GM19035 (cell line): ENCODE measurements around the gene MTERF4.

Experiments used
- ATAC-seq: cut with Tn5 transposase; IDR thresholded peaks from one replicate; pipeline ENCODE4 v1.9.1; 2021; ENCODE audit not compliant: unreplicated experiment

The MTERF4 gene, protein sequence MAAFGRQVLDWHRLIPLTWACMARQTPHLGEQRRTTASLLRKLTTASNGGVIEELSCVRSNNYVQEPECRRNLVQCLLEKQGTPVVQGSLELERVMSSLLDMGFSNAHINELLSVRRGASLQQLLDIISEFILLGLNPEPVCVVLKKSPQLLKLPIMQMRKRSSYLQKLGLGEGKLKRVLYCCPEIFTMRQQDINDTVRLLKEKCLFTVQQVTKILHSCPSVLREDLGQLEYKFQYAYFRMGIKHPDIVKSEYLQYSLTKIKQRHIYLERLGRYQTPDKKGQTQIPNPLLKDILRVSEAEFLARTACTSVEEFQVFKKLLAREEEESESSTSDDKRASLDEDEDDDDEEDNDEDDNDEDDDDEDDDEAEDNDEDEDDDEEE

DNA sequence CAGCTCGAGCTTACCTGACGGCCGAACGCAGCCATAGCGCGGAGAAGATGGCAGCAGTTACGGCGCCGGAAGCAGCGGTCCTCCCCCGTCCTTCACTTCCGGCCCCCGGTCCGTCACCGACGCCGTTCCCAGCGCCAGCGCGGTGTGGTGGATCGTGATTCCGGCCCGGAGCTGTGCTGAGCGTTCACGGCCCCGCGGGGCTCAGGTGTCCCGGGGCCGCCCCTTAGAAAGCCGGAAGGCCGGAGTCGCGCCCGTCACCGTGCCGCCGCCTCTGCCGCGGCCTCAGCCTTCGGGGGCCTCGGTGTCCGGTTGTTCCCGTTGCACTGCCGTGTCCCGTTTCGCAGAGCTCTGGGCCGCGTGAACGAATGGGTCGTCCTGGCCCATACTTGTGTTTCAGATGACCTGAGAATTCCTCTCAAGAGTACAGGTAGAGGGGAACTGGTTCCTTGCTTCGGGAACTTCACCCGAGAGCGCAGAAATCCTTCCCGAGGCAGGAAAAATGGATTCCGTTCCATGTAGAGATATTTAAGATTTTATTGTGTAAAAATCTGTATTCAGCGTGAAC, at the start of gene MTERF4:
Gene MTERF4 (minus strand): TSS at position 49 of the 565 bp plus-strand sequence. CDS start 14 bp downstream, at position 35.
- ATAC-seq, result peak; percentile 88

DNA sequence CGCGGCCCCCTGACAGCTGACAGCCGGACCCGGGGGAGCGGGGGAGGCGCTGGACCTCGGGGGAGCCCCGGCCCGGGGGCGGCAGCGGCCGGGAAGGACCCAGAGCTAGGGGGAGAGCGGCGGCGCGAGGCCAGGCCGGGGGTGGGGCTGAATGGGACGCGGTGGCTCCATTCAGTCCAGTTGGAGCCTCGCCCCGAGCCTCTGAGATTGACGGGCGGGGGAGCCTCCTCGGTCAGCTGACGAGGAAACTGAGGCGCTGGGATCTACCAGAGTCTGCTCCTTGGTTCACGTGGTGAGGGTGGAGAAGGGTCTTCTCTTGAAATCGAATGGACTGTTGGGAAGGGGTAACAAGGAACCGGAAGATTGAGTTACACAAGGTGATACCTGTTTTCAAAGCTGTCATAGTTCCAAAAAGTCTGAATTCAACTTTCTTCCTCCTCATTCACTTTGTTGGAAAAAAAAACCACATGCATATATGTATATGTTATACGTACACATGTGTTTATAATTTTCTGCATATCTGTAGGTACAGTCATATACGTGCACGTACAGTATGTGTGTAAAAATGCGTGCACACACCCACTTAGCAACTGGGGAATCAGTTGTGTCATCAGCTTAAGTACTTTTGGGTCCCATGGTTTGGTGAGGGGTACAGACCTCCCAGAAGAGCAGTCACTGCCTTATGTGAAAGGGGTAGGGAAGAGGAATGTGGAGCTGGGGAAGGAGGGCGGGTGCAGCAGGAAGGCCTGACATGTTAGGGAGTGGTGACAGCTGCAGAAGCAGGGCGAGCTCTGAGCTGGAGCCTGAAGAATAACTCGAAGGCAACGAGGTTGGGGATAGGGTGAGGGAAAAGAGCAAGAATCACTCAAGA, 48.8 kb upstream of the MTERF4 start:
- ATAC-seq, result peak; percentile 17

- peak; percentile 76 for ATAC-seq
Observed at GRCh38 chr2:241149925-241150659, 48.0 kb upstream of the MTERF4 start, which contains the start of gene PPP1R7. PPP1R7 (plus strand) TSS chr2:241150467; CDS start chr2:241150496, 29 bp downstream.

- no peak for ATAC-seq
Observed at GRCh38 chr2:241149675-241149924, 47.5 kb upstream of the MTERF4 start.

- peak; percentile 77 for ATAC-seq
Observed at GRCh38 chr2:241148891-241149674, 47.0 kb upstream of the MTERF4 start, which contains the start of gene PASK. PASK (minus strand) TSS chr2:241149472; CDS start chr2:241143032, 6,440 bp downstream.

DNA sequence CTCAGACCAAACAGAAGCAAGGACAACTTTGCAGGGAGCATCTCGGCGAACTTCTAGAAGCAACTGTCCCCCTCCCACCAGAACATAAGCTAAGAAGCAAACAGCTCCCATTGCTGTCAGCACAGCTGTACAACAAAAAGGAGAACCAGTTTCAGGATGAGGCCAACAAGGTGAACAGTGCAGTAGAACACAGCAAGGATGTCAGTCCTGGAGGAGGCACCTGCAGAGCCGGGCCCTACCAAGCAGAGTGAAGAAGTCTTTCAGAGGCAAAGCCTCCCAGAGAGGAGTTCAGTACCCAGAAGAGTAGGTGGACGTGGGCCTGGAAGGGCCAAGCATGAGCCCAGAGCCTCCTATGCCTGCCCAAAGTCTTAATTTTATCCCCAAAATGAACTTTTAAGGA, 46.2 kb upstream of the MTERF4 start:
- ATAC-seq, result no peak

GRCh38 chr2:241147336-241147735, 45.2 kb upstream of the MTERF4 start:
- no peak for ATAC-seq

- no peak for ATAC-seq
Observed at GRCh38 chr2:241146286-241146685, 44.2 kb upstream of the MTERF4 start.

DNA sequence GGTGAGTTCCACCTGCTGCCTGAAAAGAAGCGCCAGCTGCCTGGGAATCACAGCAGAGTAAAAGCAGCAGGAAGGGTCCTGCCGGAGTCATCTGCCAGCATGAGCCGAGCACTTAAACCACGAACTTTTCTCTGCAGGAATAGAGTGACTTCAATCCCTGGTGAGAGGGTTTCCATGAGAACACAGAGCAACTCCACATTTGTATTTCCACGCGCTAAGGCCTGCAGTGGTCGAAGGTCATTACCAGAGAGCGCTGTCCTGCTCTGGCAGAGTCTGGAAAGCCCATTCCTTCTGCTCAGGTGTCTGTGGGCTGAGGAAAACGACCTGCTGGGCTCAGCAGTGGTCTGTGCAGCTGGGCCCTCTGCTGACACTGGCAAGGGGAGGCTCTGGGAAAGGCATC, 40.5 kb upstream of the MTERF4 start:
- ATAC-seq, result no peak

DNA sequence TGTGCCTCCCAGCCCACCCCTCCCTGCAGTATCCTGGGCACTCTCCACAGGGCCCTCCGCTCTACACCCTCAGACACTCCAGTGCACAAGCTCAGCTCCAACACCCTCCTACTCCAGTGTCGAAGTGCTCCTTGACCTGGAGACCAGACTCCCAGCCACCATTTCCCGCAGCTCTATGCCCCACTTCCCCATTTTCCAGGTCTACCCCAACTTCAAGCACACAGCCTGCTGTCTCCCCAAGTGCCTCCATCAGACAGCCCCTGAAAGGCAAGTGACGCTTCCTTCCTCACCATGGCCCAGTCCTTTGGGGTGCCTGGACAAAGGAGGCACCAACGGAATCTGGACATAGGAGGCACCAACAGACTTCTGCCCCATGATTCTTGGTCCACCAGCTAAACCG, 40.0 kb upstream of the MTERF4 start:
- ATAC-seq, result no peak

DNA sequence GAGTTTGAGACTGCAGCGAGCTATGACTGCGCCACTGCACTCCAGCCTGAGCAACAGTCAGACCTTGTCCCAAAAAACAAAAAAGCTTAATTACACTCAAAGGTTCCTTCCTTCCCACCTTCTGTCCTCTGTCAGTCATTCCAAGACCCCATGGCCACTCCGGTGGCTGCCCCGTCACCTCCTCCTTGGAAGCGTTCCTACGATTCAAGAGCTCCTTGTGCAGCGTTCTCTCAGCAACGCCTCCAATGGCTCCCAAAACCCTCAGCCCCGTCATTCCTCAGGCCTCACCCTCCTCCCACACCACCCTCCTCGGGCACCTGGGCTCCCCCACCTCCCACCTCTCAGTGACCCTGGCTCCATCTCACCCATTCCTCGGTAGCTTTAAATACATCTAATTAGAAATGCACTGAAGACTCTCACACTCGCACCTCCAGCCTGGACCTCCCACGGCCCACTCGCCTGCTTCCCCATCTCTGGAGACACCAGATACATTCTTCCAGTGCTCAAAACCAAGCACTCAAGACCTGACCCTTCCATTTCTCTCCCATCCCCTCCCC, 39.2 kb upstream of the MTERF4 start:
- ATAC-seq, result no peak

DNA sequence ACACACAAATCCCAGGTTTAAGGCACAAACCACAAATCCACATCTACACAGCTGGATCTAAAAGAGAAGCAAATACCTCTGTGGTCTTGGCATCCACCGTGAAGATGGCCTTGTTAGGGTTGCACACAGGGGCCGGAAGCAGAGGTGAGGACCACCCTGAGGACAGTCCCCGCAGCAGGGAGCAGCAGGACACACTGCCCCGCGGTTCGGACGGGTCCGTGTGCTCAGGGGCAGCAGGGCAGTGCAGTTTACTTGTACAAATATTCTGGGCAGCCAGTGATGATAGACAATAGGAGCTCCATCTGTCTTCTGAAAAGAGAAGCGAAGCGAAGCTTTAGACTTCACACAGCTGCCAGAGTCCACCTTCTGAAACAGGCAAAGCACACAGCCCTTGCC, 38.4 kb upstream of the MTERF4 start:
- no peak for ATAC-seq

DNA sequence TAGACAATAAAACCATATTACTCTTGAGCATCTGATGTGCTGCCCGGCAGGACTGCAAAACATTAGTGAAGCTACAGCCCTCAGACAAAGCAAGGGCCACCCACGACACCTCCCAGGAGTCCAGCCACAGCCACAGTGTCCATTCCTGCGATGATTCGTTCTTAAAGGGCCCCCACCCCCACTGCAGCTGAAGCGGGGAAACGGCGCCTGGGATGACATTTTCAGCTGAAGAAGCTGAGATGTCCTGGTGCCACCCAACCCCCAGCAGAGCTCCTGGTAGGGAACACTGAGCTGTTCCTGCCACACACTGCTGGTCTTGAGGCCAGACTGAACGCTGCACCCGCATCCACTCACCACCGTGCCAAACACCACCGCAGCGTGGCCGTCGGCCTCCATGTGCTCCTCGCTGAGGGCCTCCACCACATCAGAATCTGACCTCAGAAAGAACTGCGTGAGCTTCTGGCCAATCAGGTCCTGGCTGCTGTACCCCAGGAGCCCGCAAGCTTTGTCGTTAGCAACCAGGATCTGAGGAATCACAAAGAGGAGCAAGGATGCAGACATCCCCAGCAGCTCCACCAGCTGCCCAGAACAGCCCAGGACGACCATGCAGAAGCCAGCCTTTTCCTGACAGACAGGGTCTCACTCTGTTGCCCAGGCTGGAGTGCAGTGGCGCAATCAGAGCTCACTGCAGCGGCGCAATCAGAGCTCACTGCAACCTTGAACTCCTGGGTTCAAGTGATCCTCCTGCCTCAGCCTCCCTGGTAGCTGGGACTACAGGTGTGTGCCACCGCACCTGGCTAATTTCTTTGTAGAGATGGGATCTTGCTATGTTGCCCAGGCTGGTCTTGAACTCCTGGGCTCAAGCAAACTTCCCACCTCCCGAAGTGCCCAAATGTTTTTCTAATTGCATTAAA, 37.7 kb upstream of the MTERF4 start:
- no peak for ATAC-seq

DNA sequence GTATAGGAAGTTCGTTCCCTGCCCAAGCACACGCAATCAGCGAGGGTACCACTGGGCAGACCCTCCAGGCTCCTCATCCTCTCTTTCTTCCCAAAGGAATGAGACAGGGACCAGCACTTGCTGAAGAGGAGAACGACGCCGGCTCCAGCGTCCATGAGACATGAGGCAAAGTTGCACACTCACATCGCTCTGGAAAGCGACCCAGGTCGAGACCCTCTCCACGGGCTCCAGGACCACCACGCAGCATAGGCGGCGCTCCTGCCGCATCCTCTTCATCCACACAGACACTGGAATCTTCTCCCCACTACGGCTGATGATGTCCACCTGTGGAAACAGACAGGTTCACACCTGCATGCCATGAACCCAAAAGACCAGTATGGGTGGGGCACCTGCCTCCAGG, 36.4 kb upstream of the MTERF4 start:
- ATAC-seq, result no peak

GRCh38 chr2:241137276-241138190, 35.4 kb upstream of the MTERF4 start:
- ATAC-seq, result no peak

DNA sequence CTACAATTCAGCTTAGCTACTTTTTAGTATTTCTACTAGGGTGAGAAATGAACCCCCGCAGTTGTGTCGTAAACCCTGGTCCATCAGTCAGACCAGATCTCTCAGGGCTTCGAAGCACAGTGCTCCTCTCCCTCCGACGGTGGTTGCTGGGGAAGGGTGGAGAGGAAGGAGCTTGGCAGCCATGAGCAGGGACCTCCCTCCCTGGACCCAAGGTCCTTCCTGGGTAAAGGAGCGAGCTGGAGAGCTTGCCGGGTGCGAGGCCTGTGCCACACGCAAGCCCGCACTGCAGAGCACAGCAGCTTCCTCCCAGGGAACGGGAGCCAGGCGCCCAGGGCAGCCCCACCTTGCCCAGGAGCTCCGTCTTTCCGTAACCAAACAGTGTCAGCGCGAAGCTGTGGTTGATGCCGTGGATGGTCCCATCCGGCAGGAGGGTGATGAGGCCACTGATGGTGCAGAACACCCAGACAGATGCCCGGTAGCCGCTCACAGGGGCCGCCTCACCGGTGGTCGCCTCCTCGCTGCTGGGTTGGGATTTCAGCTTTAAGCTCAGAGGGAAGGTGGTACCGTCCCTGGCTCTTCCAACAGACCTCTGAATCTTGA, 34.7 kb upstream of the MTERF4 start:
- no peak for ATAC-seq

GRCh38 chr2:241136191-241136590, 34.1 kb upstream of the MTERF4 start:
- ATAC-seq, result no peak

- ATAC-seq, result no peak
Observed at GRCh38 chr2:241135737-241136136, 33.6 kb upstream of the MTERF4 start.
